GM12865 (cell line): ENCODE data around the gene AGTRAP.

Source experiments
- DNase-seq: peaks from one replicate; pipeline ENCODE4 v3.0.0; 2010; ENCODE audit warnings: low read depth
- H3K4me3 ChIP-seq: 2 replicates; pipeline ENCODE4 v1.5.1; 2011; ENCODE audit warnings: mild to moderate bottlenecking, low read depth, low read length, control low read depth
- CTCF ChIP-seq: IDR thresholded peaks from 2 replicates; pipeline ENCODE4 v1.5.1; 2011; ENCODE audit warnings: low read length, control low read depth, low read depth, inconsistent platforms; ENCODE audit not compliant: insufficient read depth; ENCODE audit errors: missing control alignments

The AGTRAP gene

GRCh38 chr1:11719313-11720032 lies 16.5 kb upstream of the AGTRAP start:
- peak; percentile 97 for TF ChIP-seq CTCF
- peak overlapping the region; percentile 49 for H3K4me3 ChIP-seq
- DNase-seq = peak; percentile 86

GRCh38 chr1:11720033-11720376 lies 15.9 kb upstream of the AGTRAP start:
- no peak for DNase-seq
- no peak for TF ChIP-seq CTCF
- no peak overlapping the region for H3K4me3 ChIP-seq

GRCh38 chr1:11720525-11720924 lies 15.4 kb upstream of the AGTRAP start:
- TF ChIP-seq CTCF = no peak
- H3K4me3 ChIP-seq = no peak overlapping the region
- DNase-seq = no peak

GRCh38 chr1:11721311-11721710 lies 14.6 kb upstream of the AGTRAP start:
- no peak for DNase-seq
- TF ChIP-seq CTCF = no peak
- no peak overlapping the region for H3K4me3 ChIP-seq

DNA sequence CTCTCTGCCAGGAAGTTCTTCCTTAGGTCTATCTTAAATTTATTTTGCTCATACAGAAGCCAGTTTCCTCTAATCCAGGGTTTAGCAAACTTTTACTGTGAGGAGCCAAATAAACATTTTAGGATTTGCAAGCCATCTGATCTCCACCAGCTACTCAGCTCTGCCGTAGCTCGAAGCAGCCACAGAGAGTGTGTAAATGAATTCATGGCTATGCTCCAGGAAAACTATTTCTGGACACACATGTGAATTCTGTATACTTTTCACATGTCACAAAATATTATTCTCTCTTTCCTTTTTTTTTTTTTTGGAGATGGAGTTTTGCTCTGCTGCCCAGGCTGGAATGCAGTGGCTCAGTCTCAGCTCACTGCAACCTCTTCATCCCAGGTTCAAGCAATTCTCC lies 13.4 kb upstream of the AGTRAP start:
- TF ChIP-seq CTCF = no peak
- no peak for DNase-seq
- H3K4me3 ChIP-seq = no peak overlapping the region

DNA sequence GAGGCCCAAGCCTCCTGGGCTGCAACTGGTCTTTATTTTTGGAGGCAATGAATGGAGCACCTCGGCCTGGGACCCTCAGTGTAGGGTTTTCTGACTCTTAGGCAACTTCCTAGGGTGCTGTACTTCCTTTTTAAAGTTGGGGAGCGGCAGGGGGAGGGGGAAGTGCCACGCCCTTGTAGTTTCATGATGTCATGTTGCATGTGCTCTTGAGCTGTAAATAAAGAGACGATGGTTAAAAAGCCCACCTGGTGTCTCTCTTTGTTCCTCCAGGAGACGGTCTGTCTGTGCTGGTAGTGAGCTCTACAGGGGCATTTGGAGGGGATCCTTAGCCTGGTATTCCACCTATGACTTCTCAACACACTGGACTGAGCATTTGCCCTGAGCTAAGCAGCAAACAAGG lies 10.3 kb upstream of the AGTRAP start:
- no peak for DNase-seq
- no peak overlapping the region for H3K4me3 ChIP-seq
- TF ChIP-seq CTCF = no peak

DNA sequence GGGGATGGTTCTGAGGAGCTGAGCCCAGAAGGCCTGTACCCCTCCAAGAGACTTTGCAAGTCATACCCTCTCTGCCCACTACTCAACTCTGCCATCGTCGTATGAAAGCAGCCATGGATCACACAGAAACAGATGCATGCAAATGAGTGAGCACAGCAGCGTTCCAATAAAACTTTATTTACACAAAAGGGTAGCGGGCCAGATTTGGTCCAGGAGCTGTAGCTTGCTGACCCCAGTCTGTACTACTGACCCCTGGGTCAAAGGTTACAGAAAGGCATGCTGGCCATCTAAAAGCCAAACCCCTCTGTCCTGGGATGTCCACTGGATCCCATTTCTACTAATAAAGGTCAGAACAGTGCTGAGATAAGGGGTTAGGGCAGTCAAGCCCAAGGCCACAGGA lies 8.8 kb upstream of the AGTRAP start:
- DNase-seq = no peak
- no peak overlapping the region for H3K4me3 ChIP-seq
- TF ChIP-seq CTCF = no peak
